ACC112 (cell line): ENCODE measurements around the gene RGS7.

ENCODE experiments used
- H2AFZ ChIP-seq: fragments of 200-600 bp; sonication (generic); one replicate; pipeline ENCODE4 v1.6.0; 2017; ENCODE audit warnings: antibody characterized with exemption, low read length; ENCODE audit not compliant: unreplicated experiment
- H3K27ac ChIP-seq: fragments of 200-600 bp; sonication (generic); 2 replicates; pipeline ENCODE4 v1.5.1; 2014; ENCODE audit warnings: low read depth, mild to moderate bottlenecking, antibody characterized with exemption, low read length, moderate library complexity
- H3K27me3 ChIP-seq: fragments of 200-600 bp; sonication (generic); 2 replicates; pipeline ENCODE4 v1.6.1; 2014; ENCODE audit warnings: mild to moderate bottlenecking, antibody characterized with exemption, low read length, moderate library complexity, mixed read lengths; ENCODE audit not compliant: insufficient read depth
- H3K36me3 ChIP-seq: fragments of 200-600 bp; sonication (generic); 2 replicates; pipeline ENCODE4 v1.6.1; 2016; ENCODE audit warnings: mild to moderate bottlenecking, antibody characterized with exemption, low read length, moderate library complexity, mixed read lengths; ENCODE audit not compliant: insufficient read depth
- H3K4me1 ChIP-seq: fragments of 200-600 bp; sonication (generic); one replicate; pipeline ENCODE4 v1.6.1; 2016; ENCODE audit warnings: low read length, mixed read lengths; ENCODE audit not compliant: insufficient read depth, unreplicated experiment, control insufficient read depth
- H3K4me3 ChIP-seq: fragments of 200-600 bp; sonication (generic); 2 replicates; pipeline ENCODE4 v1.5.1; 2014; ENCODE audit warnings: mild to moderate bottlenecking, low read depth, low read length
- H3K79me2 ChIP-seq: fragments of 200-600 bp; sonication (generic); one replicate; pipeline ENCODE4 v1.6.0; 2016; ENCODE audit warnings: low read length; ENCODE audit not compliant: control insufficient read depth, unreplicated experiment, insufficient read depth

Gene RGS7

GRCh38 chr1:241125286-241125685 is 231.7 kb downstream of the RGS7 start:
- Histone ChIP-seq H3K27me3 (no peaks in the 10 kb centered on the region), H2AFZ (no peak overlapping the region)

DNA sequence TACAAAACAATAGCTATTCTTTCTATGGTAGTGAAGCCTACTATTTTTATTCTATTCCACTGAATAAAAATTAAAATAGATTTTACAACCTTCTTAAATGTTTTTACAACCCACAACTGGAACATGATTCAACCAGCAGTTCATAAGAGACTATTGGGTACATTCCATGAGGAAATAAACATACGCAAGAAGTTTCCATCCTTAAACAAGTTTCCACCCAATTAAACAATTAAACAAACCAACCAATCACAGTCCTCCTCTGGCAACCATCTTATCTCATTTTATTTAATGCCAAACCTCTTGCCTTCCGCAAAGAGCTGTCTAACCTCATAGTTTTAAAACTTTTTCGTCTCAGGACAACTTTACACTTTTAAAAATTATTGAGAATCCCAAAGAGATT is 239.0 kb downstream of the RGS7 start:
- H3K27ac ChIP-seq: no peak overlapping the region
- no peaks in the 10 kb centered on the region for H3K27me3 ChIP-seq
- H3K36me3 ChIP-seq: no peaks in the 10 kb centered on the region
- H3K4me1 ChIP-seq: peaks cover 5% of the 10 kb centered on the region
- no peaks in the 10 kb centered on the region for H3K79me2 ChIP-seq
- no peak overlapping the region for H3K4me3 ChIP-seq
- H2AFZ ChIP-seq: no peak overlapping the region

More at GRCh38 chr1:241125286-241125685, 231.7 kb downstream of the RGS7 start:
- no peak overlapping the region for H3K27ac ChIP-seq
- no peak overlapping the region for H3K4me3 ChIP-seq
- H3K36me3 ChIP-seq: no peaks in the 10 kb centered on the region
- H3K4me1 ChIP-seq: no peaks in the 10 kb centered on the region
- H3K79me2 ChIP-seq: no peaks in the 10 kb centered on the region

- Histone ChIP-seq H3K36me3 (no peaks in the 10 kb centered on the region), H3K27ac (no peak overlapping the region)
Observed at GRCh38 chr1:241115784-241116183, 241.2 kb downstream of the RGS7 start.

GRCh38 chr1:241114699-241115233 is 242.2 kb downstream of the RGS7 start:
- Histone ChIP-seq H3K4me1 (peaks cover 5% of the 10 kb centered on the region), H3K27ac (no peak overlapping the region), H3K4me3 (no peak overlapping the region), H3K27me3 (no peaks in the 10 kb centered on the region), H3K79me2 (no peaks in the 10 kb centered on the region), H2AFZ (no peak overlapping the region), H3K36me3 (no peaks in the 10 kb centered on the region)

More at GRCh38 chr1:241115784-241116183, 241.2 kb downstream of the RGS7 start:
- H3K27me3 ChIP-seq: no peaks in the 10 kb centered on the region
- H3K79me2 ChIP-seq: no peaks in the 10 kb centered on the region
- H3K4me3 ChIP-seq: no peak overlapping the region
- no peak overlapping the region for H2AFZ ChIP-seq
- peaks cover 5% of the 10 kb centered on the region for H3K4me1 ChIP-seq

GRCh38 chr1:241113557-241113956 is 243.4 kb downstream of the RGS7 start:
- H3K27ac ChIP-seq: no peak overlapping the region
- H3K79me2 ChIP-seq: no peaks in the 10 kb centered on the region
- no peak overlapping the region for H3K4me3 ChIP-seq
- H3K27me3 ChIP-seq: no peaks in the 10 kb centered on the region
- H2AFZ ChIP-seq: no peak overlapping the region
- H3K4me1 ChIP-seq: peaks cover 5% of the 10 kb centered on the region
- H3K36me3 ChIP-seq: no peaks in the 10 kb centered on the region

DNA sequence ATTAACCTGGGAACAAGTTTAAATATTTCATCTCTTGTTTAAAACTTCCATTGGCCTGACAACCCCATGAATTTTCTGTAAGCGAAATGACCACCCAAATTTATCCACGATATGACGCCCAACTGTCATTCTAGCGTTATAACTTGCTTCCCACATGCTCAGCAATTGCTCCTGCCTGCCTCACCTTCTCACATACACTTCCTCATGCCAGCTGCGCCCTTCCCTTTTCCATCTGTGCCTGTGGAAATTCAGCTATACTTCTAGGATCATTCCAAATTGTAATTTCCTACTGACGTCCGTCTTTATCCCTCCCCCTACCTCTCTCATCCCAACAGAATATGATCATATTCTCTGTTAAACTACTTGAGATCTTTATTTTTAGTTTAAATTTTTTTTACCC is 248.0 kb downstream of the RGS7 start:
- Histone ChIP-seq H3K27ac (no peak overlapping the region), H3K36me3 (no peaks in the 10 kb centered on the region), H3K79me2 (no peaks in the 10 kb centered on the region), H2AFZ (no peak overlapping the region), H3K4me1 (no peaks in the 10 kb centered on the region), H3K4me3 (no peak overlapping the region), H3K27me3 (no peaks in the 10 kb centered on the region)

- no peaks in the 10 kb centered on the region for H3K27me3 ChIP-seq
- H3K4me3 ChIP-seq: no peak overlapping the region
- H3K27ac ChIP-seq: no peak overlapping the region
- H3K36me3 ChIP-seq: no peaks in the 10 kb centered on the region
- H2AFZ ChIP-seq: no peak overlapping the region
- no peaks in the 10 kb centered on the region for H3K4me1 ChIP-seq
- H3K79me2 ChIP-seq: no peaks in the 10 kb centered on the region
Observed at GRCh38 chr1:241105147-241105546, 251.9 kb downstream of the RGS7 start.

- Histone ChIP-seq H3K27me3 (no peaks in the 10 kb centered on the region), H3K4me3 (no peak overlapping the region), H3K79me2 (no peaks in the 10 kb centered on the region), H2AFZ (no peak overlapping the region), H3K27ac (no peak overlapping the region), H3K36me3 (no peaks in the 10 kb centered on the region), H3K4me1 (no peaks in the 10 kb centered on the region)
Observed at GRCh38 chr1:241102664-241103063, 254.3 kb downstream of the RGS7 start.

GRCh38 chr1:241101622-241102021 is 255.4 kb downstream of the RGS7 start:
- no peak overlapping the region for H3K4me3 ChIP-seq
- no peaks in the 10 kb centered on the region for H3K4me1 ChIP-seq
- H2AFZ ChIP-seq: no peak overlapping the region
- no peaks in the 10 kb centered on the region for H3K36me3 ChIP-seq
- no peak overlapping the region for H3K27ac ChIP-seq
- H3K79me2 ChIP-seq: no peaks in the 10 kb centered on the region
- no peaks in the 10 kb centered on the region for H3K27me3 ChIP-seq

DNA sequence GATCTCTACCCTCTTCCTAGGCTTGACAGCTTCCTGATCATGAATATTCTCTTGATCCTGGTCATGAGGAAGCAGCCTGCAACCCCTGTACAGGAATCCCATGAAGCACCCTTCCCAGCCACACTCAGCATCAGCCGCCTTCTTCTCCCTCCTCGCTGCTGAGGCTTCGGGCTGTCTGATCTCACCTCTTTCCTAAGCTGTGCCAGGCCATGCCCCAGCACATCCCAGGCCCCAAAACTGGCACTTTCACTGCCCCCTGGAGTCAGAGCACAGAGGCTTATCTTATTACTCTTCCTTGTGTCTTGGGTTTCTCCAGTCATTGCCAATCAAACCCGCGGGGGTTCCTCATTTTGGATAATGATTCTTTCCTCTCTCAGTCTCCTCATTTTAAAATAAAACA is 259.5 kb downstream of the RGS7 start:
- Histone ChIP-seq H3K27ac (no peak overlapping the region), H3K79me2 (no peaks in the 10 kb centered on the region), H3K36me3 (no peaks in the 10 kb centered on the region), H3K27me3 (no peaks in the 10 kb centered on the region), H2AFZ (no peak overlapping the region), H3K4me1 (no peaks in the 10 kb centered on the region), H3K4me3 (no peak overlapping the region)

DNA sequence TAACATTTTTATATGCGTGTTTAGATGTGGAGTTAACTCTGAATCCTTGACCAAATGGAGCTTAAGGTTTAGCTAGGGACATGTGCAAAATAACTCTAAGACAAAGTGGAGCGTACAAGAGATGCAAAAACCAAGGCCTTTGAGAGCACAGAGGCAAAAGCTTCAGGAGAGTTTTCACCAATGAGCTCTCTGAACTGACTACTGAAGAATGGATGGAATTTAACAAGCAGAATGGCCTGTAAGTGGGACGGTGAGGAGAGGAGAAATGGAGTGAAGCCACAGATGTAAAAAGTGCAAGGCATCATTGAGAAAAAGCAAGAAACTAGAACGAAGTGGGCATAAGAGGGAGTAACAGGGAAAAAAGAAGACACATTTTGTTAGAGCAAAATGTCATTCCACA is 260.0 kb downstream of the RGS7 start:
- H3K4me1 ChIP-seq: no peaks in the 10 kb centered on the region
- no peak overlapping the region for H3K4me3 ChIP-seq
- H3K79me2 ChIP-seq: no peaks in the 10 kb centered on the region
- H3K27ac ChIP-seq: no peak overlapping the region
- H3K27me3 ChIP-seq: no peaks in the 10 kb centered on the region
- H2AFZ ChIP-seq: no peak overlapping the region
- H3K36me3 ChIP-seq: no peaks in the 10 kb centered on the region
